Neural cell (in vitro differentiated cells): ENCODE measurements around the gene SLC6A9. TPM values are rescaled to one million over a fixed set of nuclear protein-coding genes. Genes with fewer than 3 reads are reported as not detected.

Experiments used
- H2AFZ ChIP-seq: fragments of 200-600, 300-800 bp; sonication (generic), shearing (Covaris generic); 2 replicates; pipeline ENCODE4 v1.6.0; 2014; ENCODE audit warnings: low read depth, mild to moderate bottlenecking, antibody characterized with exemption, low read length, moderate library complexity
- H3F3A ChIP-seq: fragments of 200-600 bp; shearing (Covaris generic); 2 replicates; pipeline ENCODE4 v1.6.1; 2016; ENCODE audit warnings: mild to moderate bottlenecking, moderate library complexity, mixed read lengths, antibody characterized with exemption, low read length; ENCODE audit not compliant: insufficient read depth, poor library complexity, severe bottlenecking
- H3K27ac ChIP-seq: fragments of 200-600, 300-800 bp; sonication (generic), shearing (Covaris generic); 2 replicates; pipeline ENCODE4 v1.5.1; 2014; ENCODE audit warnings: mild to moderate bottlenecking, low read length, moderate library complexity
- H3K27me3 ChIP-seq: fragments of 300-800, 200-600 bp; sonication (generic), shearing (Covaris generic); 2 replicates; pipeline ENCODE4 v1.6.0; 2014; ENCODE audit warnings: mild to moderate bottlenecking, low read depth, low read length, moderate library complexity; ENCODE audit not compliant: insufficient read depth
- H3K36me3 ChIP-seq: fragments of 300-800, 200-600 bp; sonication (generic), shearing (Covaris generic); 2 replicates; pipeline ENCODE4 v1.5.1; 2014; ENCODE audit warnings: mild to moderate bottlenecking, antibody characterized with exemption, low read length, moderate library complexity; ENCODE audit not compliant: insufficient read depth
- H3K4me2 ChIP-seq: fragments of 300-800, 200-600 bp; sonication (generic), shearing (Covaris generic); 2 replicates; pipeline ENCODE4 v1.6.0; 2014; ENCODE audit warnings: mild to moderate bottlenecking, low read length
- H3K4me3 ChIP-seq: fragments of 300-800, 200-600 bp; sonication (generic), shearing (Covaris generic); 2 replicates; pipeline ENCODE4 v1.5.1; 2014; ENCODE audit warnings: mild to moderate bottlenecking, low read length, moderate library complexity
- H3K79me2 ChIP-seq: fragments of 200-600 bp; shearing (Covaris generic); replicated peaks from 2 replicates; pipeline ENCODE4 v1.6.0; 2014; ENCODE audit warnings: mild to moderate bottlenecking, low read length, moderate library complexity; ENCODE audit not compliant: insufficient read depth
- H3K9ac ChIP-seq: fragments of 300-800, 200-600 bp; sonication (generic), shearing (Covaris generic); 2 replicates; pipeline ENCODE4 v1.6.1; 2016; ENCODE audit warnings: mild to moderate bottlenecking, low read length, mixed read lengths
- H3K9me2 ChIP-seq: fragments of 200-600 bp; shearing (Covaris generic); 2 replicates; pipeline ENCODE4 v1.6.1; 2016; ENCODE audit warnings: mild to moderate bottlenecking, low read length, mixed read lengths; ENCODE audit not compliant: insufficient read depth
- H3K9me3 ChIP-seq: fragments of 200-600, 300-800 bp; sonication (generic), shearing (Covaris generic); 2 replicates; pipeline ENCODE4 v1.6.1; 2016; ENCODE audit warnings: mild to moderate bottlenecking, mixed run types, low read length, moderate library complexity, mixed read lengths
- H4K20me1 ChIP-seq: fragments of 200-600 bp; shearing (Covaris generic); 2 replicates; pipeline ENCODE4 v1.6.1; 2016; ENCODE audit warnings: mild to moderate bottlenecking, mixed run types; ENCODE audit not compliant: insufficient read depth
- CTCF ChIP-seq: fragments of 450-650 bp; IDR thresholded peaks from 2 replicates; pipeline ENCODE4 v1.5.1; 2014; ENCODE audit warnings: antibody characterized with exemption, mild to moderate bottlenecking, moderate library complexity; ENCODE audit not compliant: poor library complexity, severe bottlenecking
- EP300 ChIP-seq: fragments of 450-650 bp; conservative IDR thresholded peaks from 2 replicates; pipeline ENCODE4 v1.6.1; 2014; ENCODE audit warnings: antibody characterized with exemption, mild to moderate bottlenecking, moderate library complexity; ENCODE audit not compliant: poor library complexity, severe bottlenecking
- EZH2 ChIP-seq: fragments of 200-600, 300-800 bp; shearing (Covaris generic), sonication (generic); IDR thresholded peaks from 2 replicates; pipeline ENCODE4 v1.6.1; 2014; ENCODE audit warnings: antibody characterized with exemption, low read length, borderline replicate concordance, mild to moderate bottlenecking; ENCODE audit not compliant: insufficient read depth, poor library complexity, severe bottlenecking
- MXI1 ChIP-seq: fragments of 450-650 bp; conservative IDR thresholded peaks from 2 replicates; pipeline ENCODE4 v1.6.1; 2014; ENCODE audit warnings: antibody characterized with exemption, mild to moderate bottlenecking; ENCODE audit not compliant: poor library complexity, severe bottlenecking
- POLR2AphosphoS5 ChIP-seq: IDR thresholded peaks from 2 replicates; pipeline ENCODE4 v1.6.1; 2012
- RAD21 ChIP-seq: fragments of 450-650 bp; conservative IDR thresholded peaks from 2 replicates; pipeline ENCODE4 v1.6.1; 2014; ENCODE audit warnings: antibody characterized with exemption, mild to moderate bottlenecking, moderate library complexity
- REST ChIP-seq: IDR thresholded peaks from 2 replicates; pipeline ENCODE4 v1.6.1; 2012; ENCODE audit warnings: borderline replicate concordance
- SMC3 ChIP-seq: fragments of 450-650 bp; conservative IDR thresholded peaks from 2 replicates; pipeline ENCODE4 v1.6.1; 2014; ENCODE audit warnings: antibody characterized with exemption, mild to moderate bottlenecking, moderate library complexity; ENCODE audit not compliant: poor library complexity
- TAF1 ChIP-seq: IDR thresholded peaks from 2 replicates; pipeline ENCODE4 v1.6.1; 2012; ENCODE audit warnings: low read depth
- polyA plus RNA-seq: library from polyadenylated mRNA; depleted of rRNA; stranded (reverse); fragments of >200 nt; gene quantifications from 2 replicates; pipeline ENCODE4 v1.2.3, GENCODE V29; 2014

SLC6A9 gene
- polyA plus RNA-seq, 1 donor from 2014 or later = 1.3 TPM

GRCh38 chr1:44027320-44027719, 3.9 kb downstream of the SLC6A9 start:
- H3K4me2 ChIP-seq = no peak overlapping the region
- H3K79me2 ChIP-seq = no peaks in the 10 kb centered on the region
- no peaks in the 10 kb centered on the region for H3K36me3 ChIP-seq
- no peaks in the 10 kb centered on the region for H3K9me3 ChIP-seq
- no peak overlapping the region for H2AFZ ChIP-seq
- no peak overlapping the region for H3K27ac ChIP-seq
- H4K20me1 ChIP-seq = no peaks in the 10 kb centered on the region
- H3K9me2 ChIP-seq = no peaks in the 10 kb centered on the region
- no peak overlapping the region for H3K9ac ChIP-seq
- no peaks in the 10 kb centered on the region for H3K27me3 ChIP-seq
- H3K4me3 ChIP-seq = no peak overlapping the region
- no peak for TF ChIP-seq EZH2
- TF ChIP-seq REST = no peak
- no peak for TF ChIP-seq RAD21
- no peak for TF ChIP-seq MXI1
- TF ChIP-seq EP300 = no peak
- no peaks in the 10 kb centered on the region for H3F3A ChIP-seq

- TF ChIP-seq MXI1 (no peak), CTCF (no peak), POLR2AphosphoS5 (no peak), REST (no peak), SMC3 (no peak), RAD21 (no peak), TAF1 (no peak), EZH2 (no peak), EP300 (no peak)
- H3K4me3 ChIP-seq = no peak overlapping the region
- H3K36me3 ChIP-seq = no peaks in the 10 kb centered on the region
- H3K27ac ChIP-seq = no peak overlapping the region
- H4K20me1 ChIP-seq = no peaks in the 10 kb centered on the region
- H3K9me2 ChIP-seq = no peaks in the 10 kb centered on the region
- no peak overlapping the region for H3K9ac ChIP-seq
- no peaks in the 10 kb centered on the region for H3K9me3 ChIP-seq
- no peaks in the 10 kb centered on the region for H3K27me3 ChIP-seq
- H3K4me2 ChIP-seq = no peak overlapping the region
- H3K79me2 ChIP-seq = no peaks in the 10 kb centered on the region
- H2AFZ ChIP-seq = no peak overlapping the region
- H3F3A ChIP-seq = no peaks in the 10 kb centered on the region
These were observed 5.4 kb downstream of the SLC6A9 start for GRCh38 chr1:44025816-44026215.
